ENCODE data around the gene LTBP4. TPM values are rescaled to one million over a fixed set of nuclear protein-coding genes. Genes with fewer than 3 reads are reported as not detected.
A peak's percentile ranks its signal among the peaks of the same experiment; 100 is the strongest.
"Not testable (repeated sequence)": the region's sequence is repeated elsewhere in the genome, so short reads cannot be mapped to it uniquely, and the experiment has no call there.

LTBP4 gene
- total RNA-seq, 2 donors from 2014 or later: 198 to 230 TPM

GRCh38 chr19:40582467-40582866, 18.7 kb upstream of the LTBP4 start:
- no peak for ATAC-seq
- Mint-ChIP-seq H3K4me1 (peaks cover 34% of the 10 kb centered on the region), H3K27ac (peak overlapping the region; percentile 59), H3K36me3 (ENCODE audit: low read depth) (peaks cover 18% of the 10 kb centered on the region), H3K4me3 (no peak overlapping the region), H3K27me3 (no peaks in the 10 kb centered on the region)
- H3K9me3 ChIP-seq (ENCODE audit: control insufficient read depth, low read length, poor library complexity, severe bottlenecking): no peaks in the 10 kb centered on the region
- no peak for DNase-seq

- Mint-ChIP-seq H3K27me3 (no peaks in the 10 kb centered on the region), H3K4me1 (peaks cover 26% of the 10 kb centered on the region), H3K27ac (peak overlapping the region; percentile 59), H3K36me3 (ENCODE audit: low read depth) (peaks cover 19% of the 10 kb centered on the region), H3K4me3 (no peak overlapping the region)
- ATAC-seq: no peak
- H3K9me3 ChIP-seq (ENCODE audit: control insufficient read depth, low read length, poor library complexity, severe bottlenecking): no peaks in the 10 kb centered on the region
- no peak for DNase-seq
Observed at GRCh38 chr19:40583283-40583682, 17.9 kb upstream of the LTBP4 start.

- Mint-ChIP-seq H3K4me3 (no peak overlapping the region), H3K27ac (peak overlapping the region; percentile 59), H3K4me1 (peaks cover 21% of the 10 kb centered on the region), H3K27me3 (no peaks in the 10 kb centered on the region), H3K36me3 (ENCODE audit: low read depth) (peaks cover 19% of the 10 kb centered on the region)
- no peaks in the 10 kb centered on the region for H3K9me3 ChIP-seq (ENCODE audit: control insufficient read depth, low read length, poor library complexity, severe bottlenecking)
- DNase-seq (no peak), ATAC-seq (no peak)
Observed at GRCh38 chr19:40584007-40584406, 17.2 kb upstream of the LTBP4 start.

- H3K9me3 ChIP-seq (ENCODE audit: control insufficient read depth, low read length, poor library complexity, severe bottlenecking): no peaks in the 10 kb centered on the region
- Mint-ChIP-seq H3K4me3 (no peak overlapping the region), H3K27ac (no peak overlapping the region), H3K36me3 (ENCODE audit: low read depth) (peaks cover 19% of the 10 kb centered on the region), H3K4me1 (peaks cover 24% of the 10 kb centered on the region), H3K27me3 (no peaks in the 10 kb centered on the region)
- no peak for ATAC-seq
- no peak for DNase-seq
Observed at GRCh38 chr19:40585241-40585981, 15.8 kb upstream of the LTBP4 start.

- H3K4me3 Mint-ChIP-seq: peak overlapping the region; percentile 43
- no peak for DNase-seq
- H3K36me3 Mint-ChIP-seq (ENCODE audit: low read depth): peaks cover 19% of the 10 kb centered on the region
- no peaks in the 10 kb centered on the region for H3K27me3 Mint-ChIP-seq
- H3K4me1 Mint-ChIP-seq: peaks cover 22% of the 10 kb centered on the region
- ATAC-seq: no peak
- H3K9me3 ChIP-seq (ENCODE audit: control insufficient read depth, low read length, poor library complexity, severe bottlenecking): no peaks in the 10 kb centered on the region
- H3K27ac Mint-ChIP-seq: no peak overlapping the region
Observed at GRCh38 chr19:40585982-40586422, 15.2 kb upstream of the LTBP4 start.

GRCh38 chr19:40586611-40587010, 14.6 kb upstream of the LTBP4 start:
- H3K27ac Mint-ChIP-seq: no peak overlapping the region
- H3K4me3 Mint-ChIP-seq: no peak overlapping the region
- H3K36me3 Mint-ChIP-seq (ENCODE audit: low read depth): peaks cover 19% of the 10 kb centered on the region
- no peak for DNase-seq
- H3K4me1 Mint-ChIP-seq: peaks cover 21% of the 10 kb centered on the region
- ATAC-seq: no peak
- H3K27me3 Mint-ChIP-seq: no peaks in the 10 kb centered on the region
- no peaks in the 10 kb centered on the region for H3K9me3 ChIP-seq (ENCODE audit: control insufficient read depth, low read length, poor library complexity, severe bottlenecking)

GRCh38 chr19:40588110-40588854, 12.9 kb upstream of the LTBP4 start:
- H3K27me3 Mint-ChIP-seq: no peaks in the 10 kb centered on the region
- peaks cover 16% of the 10 kb centered on the region for H3K36me3 Mint-ChIP-seq (ENCODE audit: low read depth)
- no peak overlapping the region for H3K27ac Mint-ChIP-seq
- H3K9me3 ChIP-seq (ENCODE audit: control insufficient read depth, low read length, poor library complexity, severe bottlenecking): no peaks in the 10 kb centered on the region
- no peak overlapping the region for H3K4me3 Mint-ChIP-seq
- ATAC-seq (no peak), DNase-seq (no peak)
- H3K4me1 Mint-ChIP-seq: peaks cover 18% of the 10 kb centered on the region

- H3K27ac Mint-ChIP-seq: peak overlapping the region; percentile 65
- no peak overlapping the region for H3K4me3 Mint-ChIP-seq
- no peaks in the 10 kb centered on the region for H3K9me3 ChIP-seq (ENCODE audit: control insufficient read depth, low read length, poor library complexity, severe bottlenecking)
- no peaks in the 10 kb centered on the region for H3K27me3 Mint-ChIP-seq
- peaks cover 16% of the 10 kb centered on the region for H3K36me3 Mint-ChIP-seq (ENCODE audit: low read depth)
- H3K4me1 Mint-ChIP-seq: peaks cover 17% of the 10 kb centered on the region
- no peak for DNase-seq
- no peak for ATAC-seq
Observed at GRCh38 chr19:40588926-40589569, 12.1 kb upstream of the LTBP4 start.

- DNase-seq (no peak), ATAC-seq (no peak)
- peaks cover 16% of the 10 kb centered on the region for H3K36me3 Mint-ChIP-seq (ENCODE audit: low read depth)
Observed at GRCh38 chr19:40589591-40590429, 11.4 kb upstream of the LTBP4 start.

GRCh38 chr19:40590464-40591265, 10.5 kb upstream of the LTBP4 start:
- Mint-ChIP-seq H3K36me3 (ENCODE audit: low read depth) (peaks cover 16% of the 10 kb centered on the region), H3K4me1 (peaks cover 21% of the 10 kb centered on the region), H3K27ac (no peak overlapping the region), H3K4me3 (no peak overlapping the region), H3K27me3 (no peaks in the 10 kb centered on the region)
- DNase-seq: no peak
- ATAC-seq: no peak
- no peaks in the 10 kb centered on the region for H3K9me3 ChIP-seq (ENCODE audit: control insufficient read depth, low read length, poor library complexity, severe bottlenecking)

More at GRCh38 chr19:40589591-40590429, 11.4 kb upstream of the LTBP4 start:
- Mint-ChIP-seq H3K4me3 (no peak overlapping the region), H3K27me3 (no peaks in the 10 kb centered on the region), H3K27ac (peak overlapping the region; percentile 65), H3K4me1 (peaks cover 18% of the 10 kb centered on the region)
- H3K9me3 ChIP-seq (ENCODE audit: control insufficient read depth, low read length, poor library complexity, severe bottlenecking): no peaks in the 10 kb centered on the region

GRCh38 chr19:40591724-40592123, 9.4 kb upstream of the LTBP4 start:
- peaks cover 15% of the 10 kb centered on the region for H3K4me1 Mint-ChIP-seq
- ATAC-seq; H3K27ac Mint-ChIP-seq; H3K9me3 ChIP-seq (ENCODE audit: control insufficient read depth, low read length, poor library complexity, severe bottlenecking); H3K36me3 Mint-ChIP-seq (ENCODE audit: low read depth); H3K27me3 Mint-ChIP-seq; DNase-seq; H3K4me3 Mint-ChIP-seq: not testable (repeated sequence)

GRCh38 chr19:40592170-40592569, 9.0 kb upstream of the LTBP4 start:
- H3K27me3 Mint-ChIP-seq: no peaks in the 10 kb centered on the region
- H3K4me1 Mint-ChIP-seq: peaks cover 12% of the 10 kb centered on the region
- no peak for DNase-seq
- H3K4me3 Mint-ChIP-seq: no peak overlapping the region
- ATAC-seq: peak; percentile 84
- H3K27ac Mint-ChIP-seq: no peak overlapping the region
- H3K9me3 ChIP-seq (ENCODE audit: control insufficient read depth, low read length, poor library complexity, severe bottlenecking): no peaks in the 10 kb centered on the region
- peaks cover 5% of the 10 kb centered on the region for H3K36me3 Mint-ChIP-seq (ENCODE audit: low read depth)

Data from T-helper 17 cell (primary cell).